Loucy (cell line): Measurements from ENCODE around the gene GFRA1.

Experiments used
- H2AFZ ChIP-seq: fragments of 200-600 bp; sonication (generic); 2 replicates; pipeline ENCODE4 v1.6.0; 2016; ENCODE audit warnings: antibody characterized with exemption, mild to moderate bottlenecking, low read length, moderate library complexity
- H3F3A ChIP-seq: fragments of 200-600 bp; 2 replicates; pipeline ENCODE4 v1.6.0; 2016; ENCODE audit warnings: antibody characterized with exemption, low read depth, mild to moderate bottlenecking
- H3K27me3 ChIP-seq: fragments of 200-600 bp; sonication (generic); 2 replicates; pipeline ENCODE4 v1.6.1; 2014; ENCODE audit warnings: low read length, mild to moderate bottlenecking; ENCODE audit not compliant: insufficient read depth, poor library complexity, severe bottlenecking
- H3K36me3 ChIP-seq: fragments of 200-600 bp; sonication (generic); 2 replicates; pipeline ENCODE4 v1.6.1; 2016; ENCODE audit warnings: low read length; ENCODE audit not compliant: insufficient read depth
- H3K4me1 ChIP-seq: fragments of 200-600 bp; sonication (generic); 2 replicates; pipeline ENCODE4 v1.5.1; 2014; ENCODE audit warnings: low read length, mild to moderate bottlenecking; ENCODE audit not compliant: insufficient read depth, poor library complexity, severe bottlenecking
- H3K4me2 ChIP-seq: fragments of 200-600 bp; sonication (generic); 2 replicates; pipeline ENCODE4 v1.6.0; 2014; ENCODE audit warnings: antibody characterized with exemption, low read length, low read depth, mild to moderate bottlenecking; ENCODE audit not compliant: poor library complexity, severe bottlenecking
- H3K4me3 ChIP-seq: fragments of 200-600 bp; sonication (generic); 2 replicates; pipeline ENCODE4 v1.5.1; 2014; ENCODE audit warnings: low read length, mild to moderate bottlenecking, mixed read lengths; ENCODE audit not compliant: poor library complexity, severe bottlenecking
- H3K79me2 ChIP-seq: fragments of 200-600 bp; sonication (generic); 2 replicates; pipeline ENCODE4 v1.6.1; 2014; ENCODE audit warnings: low read length; ENCODE audit not compliant: insufficient read depth
- H3K9ac ChIP-seq: fragments of 200-600 bp; sonication (generic); 2 replicates; pipeline ENCODE4 v1.6.0; 2014; ENCODE audit warnings: mild to moderate bottlenecking, low read depth, low read length, moderate library complexity; ENCODE audit not compliant: poor library complexity, severe bottlenecking
- H3K9me2 ChIP-seq: fragments of 200-600 bp; sonication (generic); replicated peaks from 2 replicates; pipeline ENCODE4 v1.6.1; 2016; ENCODE audit warnings: low read depth, low read length, mixed read lengths
- H3K9me3 ChIP-seq: fragments of 200-600 bp; sonication (generic); 2 replicates; pipeline ENCODE4 v1.6.1; 2014; ENCODE audit warnings: mild to moderate bottlenecking, antibody characterized with exemption, low read length, low read depth; ENCODE audit not compliant: insufficient read depth
- H4K20me1 ChIP-seq: fragments of 200-600 bp; sonication (generic); 2 replicates; pipeline ENCODE4 v1.6.0; 2014; ENCODE audit warnings: antibody characterized with exemption, low read length, mild to moderate bottlenecking; ENCODE audit not compliant: insufficient read depth, poor library complexity, severe bottlenecking
- CTCF ChIP-seq: fragments of 200-600 bp; sonication (generic); conservative IDR thresholded peaks from 2 replicates; pipeline ENCODE4 v1.5.1; 2014; ENCODE audit warnings: mild to moderate bottlenecking, antibody characterized with exemption, low read length
- EZH2phosphoT487 ChIP-seq: fragments of 200-600 bp; IDR thresholded peaks from 2 replicates; pipeline ENCODE4 v1.6.1; 2018; ENCODE audit warnings: antibody characterized with exemption, mild to moderate bottlenecking, moderate library complexity, borderline replicate concordance

Gene GFRA1

GRCh38 chr10:116164291-116164690 lies 108.7 kb downstream of the GFRA1 start:
- TF ChIP-seq EZH2phosphoT487: no peak
- TF ChIP-seq CTCF: no peak
- peaks cover 6% of the 10 kb centered on the region for H3K4me1 ChIP-seq
- peaks cover 15% of the 10 kb centered on the region; the same call in 1 of the 2 replicates for H3K36me3 ChIP-seq
- H3K27me3 ChIP-seq: no peaks in the 10 kb centered on the region
- no peaks in the 10 kb centered on the region for H3K9me2 ChIP-seq
- no peaks in the 10 kb centered on the region for H4K20me1 ChIP-seq
- H3K4me2 ChIP-seq: no peak overlapping the region
- no peak overlapping the region for H2AFZ ChIP-seq
- no peaks in the 10 kb centered on the region for H3K9me3 ChIP-seq
- H3F3A ChIP-seq: no peaks in the 10 kb centered on the region
- H3K79me2 ChIP-seq: peaks cover 31% of the 10 kb centered on the region; the same call in 1 of the 2 replicates
- no peak overlapping the region for H3K9ac ChIP-seq
- no peak overlapping the region for H3K4me3 ChIP-seq

- Histone ChIP-seq H3K4me3 (no peak overlapping the region), H3K27me3 (no peaks in the 10 kb centered on the region), H3K9me2 (no peaks in the 10 kb centered on the region), H3K36me3 (peaks cover 15% of the 10 kb centered on the region; the same call in 1 of the 2 replicates), H3K9ac (no peak overlapping the region), H3K4me2 (no peak overlapping the region), H3K9me3 (no peaks in the 10 kb centered on the region), H2AFZ (no peak overlapping the region), H3F3A (no peaks in the 10 kb centered on the region), H4K20me1 (no peaks in the 10 kb centered on the region), H3K79me2 (peaks cover 33% of the 10 kb centered on the region; the same call in 1 of the 2 replicates), H3K4me1 (peaks cover 4% of the 10 kb centered on the region)
- TF ChIP-seq EZH2phosphoT487 (no peak), CTCF (no peak)
Observed at GRCh38 chr10:116163333-116164131, 109.5 kb downstream of the GFRA1 start.

- no peak overlapping the region for H3K4me2 ChIP-seq
- no peaks in the 10 kb centered on the region for H3K27me3 ChIP-seq
- H2AFZ ChIP-seq: no peak overlapping the region
- no peak overlapping the region for H3K4me3 ChIP-seq
- H3K36me3 ChIP-seq: peaks cover 15% of the 10 kb centered on the region; the same call in 1 of the 2 replicates
- TF ChIP-seq EZH2phosphoT487: no peak
- no peak for TF ChIP-seq CTCF
- no peaks in the 10 kb centered on the region for H3K9me3 ChIP-seq
- no peak overlapping the region for H3K9ac ChIP-seq
- peaks cover 39% of the 10 kb centered on the region; the same call in 1 of the 2 replicates for H3K79me2 ChIP-seq
- no peaks in the 10 kb centered on the region for H3K4me1 ChIP-seq
- H3K9me2 ChIP-seq: no peaks in the 10 kb centered on the region
- no peaks in the 10 kb centered on the region for H4K20me1 ChIP-seq
- no peaks in the 10 kb centered on the region for H3F3A ChIP-seq
Observed at GRCh38 chr10:116162851-116163250, 110.2 kb downstream of the GFRA1 start.
